Measurements from ENCODE around the gene S100A2. TPM values are rescaled to one million over a fixed set of nuclear protein-coding genes. Genes with fewer than 3 reads are reported as not detected.

S100A2 gene
- total RNA-seq, 4 donors from 2014 or later: 1.3 to 2.2 TPM; not detected in 2

GRCh38 chr1:153577624-153578051, 12.0 kb upstream of the S100A2 start:
- no peak for TF ChIP-seq CTCF (IDR thresholded peaks at IDR 0.05; ENCODE audit: low read depth)

- no peak for TF ChIP-seq CTCF (IDR thresholded peaks at IDR 0.05; ENCODE audit: low read depth)
These were observed 11.5 kb upstream of the S100A2 start for GRCh38 chr1:153577138-153577537.

- no peak for TF ChIP-seq CTCF (IDR thresholded peaks at IDR 0.05; ENCODE audit: low read depth)
These were observed 7.7 kb upstream of the S100A2 start for GRCh38 chr1:153573351-153573750.

GRCh38 chr1:153572569-153573015, 6.9 kb upstream of the S100A2 start:
- no peak for TF ChIP-seq CTCF (IDR thresholded peaks at IDR 0.05; ENCODE audit: low read depth)

GRCh38 chr1:153571706-153572105, 6.1 kb upstream of the S100A2 start:
- TF ChIP-seq CTCF (IDR thresholded peaks at IDR 0.05; ENCODE audit: low read depth): no peak

GRCh38 chr1:153570874-153571273, 5.2 kb upstream of the S100A2 start:
- no peak for TF ChIP-seq CTCF (IDR thresholded peaks at IDR 0.05; ENCODE audit: low read depth)

GRCh38 chr1:153569465-153569864, 3.8 kb upstream of the S100A2 start:
- no peak for TF ChIP-seq CTCF (IDR thresholded peaks at IDR 0.05; ENCODE audit: low read depth)
